Pancreas (tissue), 10 donors: ENCODE measurements around the gene MAGI1. TPM values are rescaled to one million over a fixed set of nuclear protein-coding genes. Genes with fewer than 3 reads are reported as not detected.

Source experiments
- ATAC-seq, 4 donors: fragments of 200-7000 bp; cut with Tn5 transposase; one replicate each; pipeline versions ENCODE4 v1.8.0 to v1.9.1; 2020; ENCODE audit warnings: mild to moderate bottlenecking in 4 of 4, moderate library complexity in 4 of 4
- DNase-seq, 6 donors: peaks; one replicate each; pipeline ENCODE4 v3.0.0-alpha.2; 2020
- FAIRE-seq: peaks from 2 replicates; lab custom pipeline; 2012; peaks lifted over from hg19 to GRCh38; lab: Jason Lieb, UNC
- H3K27ac ChIP-seq, 4 donors: fragments of 200-600 bp; sonication (generic); 1 replicate in 3 of 4; 2 replicates in 1 of 4; pipeline versions ENCODE4 v1.5.0 to v1.8.0; 2020
- H3K27me3 ChIP-seq, 4 donors: fragments of 200-600 bp; one replicate each; pipeline ENCODE4 v1.8.0; 2021
- H3K36me3 ChIP-seq, 3 donors: fragments of 200-600 bp; sonication (generic) in 1 of 3; one replicate each; pipeline versions ENCODE4 v1.5.0 to v1.8.0; 2020 to 2021
- H3K4me1 ChIP-seq, 3 donors: fragments of 200-600 bp; one replicate each; pipeline ENCODE4 v1.8.0; 2021
- H3K4me3 ChIP-seq, 4 donors: fragments of 200-600 bp; sonication (generic) in 2 of 4; one replicate each; pipeline versions ENCODE4 v1.5.0 to v1.8.0; 2020 to 2021
- H3K9me3 ChIP-seq, 4 donors: fragments of 200-600 bp; one replicate each; pipeline ENCODE4 v1.8.0; 2021
- CTCF ChIP-seq, 4 donors: fragments of 200-600 bp; sonication (generic) in 3 of 4; IDR thresholded peaks; one replicate each; pipeline versions ENCODE4 v1.5.0 to v1.8.0; 2021; ENCODE audit warnings: antibody characterized with exemption in 4 of 4
- WGBS, 2 donors: extraction: QIAGEN DNeasy Blood & Tissue Kit; methylation state at CpG; one replicate each; pipeline ENCODE4 v1.1.7; 2013; 5-methylcytosine and 5-hydroxymethylcytosine counted together
- intact Hi-C, 3 donors: fragments of 100-400 bp; cut with DNase I; formaldehyde crosslinking; loops; one replicate each; pipeline versions ENCODE4 v1.11.1 to v1.14.2; 2022
- polyA plus RNA-seq, 2 donors: library from polyadenylated mRNA; stranded (reverse); fragments of 200-250 nt; gene quantifications; one replicate each; pipeline ENCODE4 v1.2.3, GENCODE V29; 2013
- total RNA-seq, 6 donors: library from RNA; stranded (reverse); fragmentation: NEBNext Ultra II Directional in 4 of 6; extraction: Animal tissue kit (Norgen Biotek cat#: 25700) in 4 of 6; gene quantifications; one replicate each; pipeline versions ENCODE4 v1.2.1 to v1.2.4, GENCODE V29; 2021 to 2023
- donor health status: healthy with polysubstance abuse.
- donor health status: DM: no; HTN: no; CAD: no; lungs with moderate emphysema.
- donor health status: DM: no; HTN: no; CAD: no.
- donor health status: control.
- donor health status: control.
- donor health status: Bipolar disorder and iron deficiency.
- donor health status: DM: yes; HTN: yes; CAD: no.
- donor health status: DM: no; HTN: no; CAD: no.
- donor health status: DM: no; HTN: no; CAD: no.
- donor health status: DM: yes; HTN: yes; CAD: no.

MAGI1 gene
- total and polyA plus RNA-seq, 8 donors: 19.7 to 45.1 (median 28.0) TPM

GRCh38 chr3:65558826-65559225, 479.9 kb downstream of the MAGI1 start:
- no peak overlapping the region for H3K27ac ChIP-seq
- H3K27me3 ChIP-seq: no peaks in the 10 kb centered on the region
- intact Hi-C loops: no loop called here
- FAIRE-seq (no peak), DNase-seq (no peak), ATAC-seq (no peak)
- WGBS, 2 donors: 87 to 100% methylated on average over 1 of the region's 1 CpG
- H3K4me3 ChIP-seq: no peak overlapping the region
- no peaks in the 10 kb centered on the region for H3K9me3 ChIP-seq
- no peak for TF ChIP-seq CTCF (IDR thresholded peaks at IDR 0.05)
- H3K36me3 ChIP-seq: no peaks in the 10 kb centered on the region
- no peaks in the 10 kb centered on the region for H3K4me1 ChIP-seq

GRCh38 chr3:65557899-65558564, 480.7 kb downstream of the MAGI1 start:
- H3K9me3 ChIP-seq: no peaks in the 10 kb centered on the region
- FAIRE-seq: no peak
- no peak overlapping the region for H3K27ac ChIP-seq
- H3K4me3 ChIP-seq: no peak overlapping the region
- H3K27me3 ChIP-seq: no peaks in the 10 kb centered on the region
- no peak for ATAC-seq
- 69 to 75% methylated on average over 6 of the region's 6 CpGs for WGBS, 2 donors
- no peaks in the 10 kb centered on the region for H3K36me3 ChIP-seq
- intact Hi-C loops: no loop called here
- no peak for DNase-seq
- TF ChIP-seq CTCF (IDR thresholded peaks at IDR 0.05): no peak
- H3K4me1 ChIP-seq: no peaks in the 10 kb centered on the region

GRCh38 chr3:65556934-65557577, 481.7 kb downstream of the MAGI1 start:
- WGBS, 2 donors: 85 to 86% methylated on average over 5 of the region's 5 CpGs
- intact Hi-C loops: no loop called here
- Histone ChIP-seq H3K4me1 (no peaks in the 10 kb centered on the region), H3K27me3 (no peaks in the 10 kb centered on the region), H3K9me3 (no peaks in the 10 kb centered on the region), H3K27ac (no peak overlapping the region), H3K36me3 (no peaks in the 10 kb centered on the region), H3K4me3 (no peak overlapping the region)
- ATAC-seq (no peak), FAIRE-seq (no peak), DNase-seq (no peak)
- TF ChIP-seq CTCF (IDR thresholded peaks at IDR 0.05): no peak

GRCh38 chr3:65552434-65552833, 486.3 kb downstream of the MAGI1 start:
- FAIRE-seq (no peak), ATAC-seq (no peak), DNase-seq (no peak)
- intact Hi-C loops: no loop called here
- H3K27me3 ChIP-seq: no peaks in the 10 kb centered on the region
- no peaks in the 10 kb centered on the region for H3K36me3 ChIP-seq
- H3K4me1 ChIP-seq: peaks cover 0 to 3% (median 0%) of the 10 kb centered on the region in 3 donors
- H3K9me3 ChIP-seq: no peaks in the 10 kb centered on the region
- WGBS, 2 donors: 96 to 99% methylated on average over 1 of the region's 1 CpG
- TF ChIP-seq CTCF (IDR thresholded peaks at IDR 0.05): no peak
- no peak overlapping the region for H3K4me3 ChIP-seq
- no peak overlapping the region for H3K27ac ChIP-seq

- H3K9me3 ChIP-seq: no peaks in the 10 kb centered on the region
- H3K27ac ChIP-seq: no peak overlapping the region
- intact Hi-C loops: no loop called here
- no peak for TF ChIP-seq CTCF (IDR thresholded peaks at IDR 0.05)
- peaks cover 0 to 3% (median 0%) of the 10 kb centered on the region in 3 donors for H3K4me1 ChIP-seq
- no peak overlapping the region for H3K4me3 ChIP-seq
- no peak for ATAC-seq
- FAIRE-seq: no peak
- no peaks in the 10 kb centered on the region for H3K36me3 ChIP-seq
- no peaks in the 10 kb centered on the region for H3K27me3 ChIP-seq
- DNase-seq: no peak
- 74 to 80% methylated on average over 1 of the region's 1 CpG for WGBS, 2 donors
Observed at GRCh38 chr3:65551945-65552344, 486.8 kb downstream of the MAGI1 start.
